ENCODE measurements around the gene CKS1B. TPM values are rescaled to one million over a fixed set of nuclear protein-coding genes. Genes with fewer than 3 reads are reported as not detected.

CKS1B gene
- total and polyA plus RNA-seq, 9 of the 15 experiments (the other 6 are each of a cell fraction or from before 2014, with no cell fraction given) = 215 to 1,103 (median 460) TPM

DNA sequence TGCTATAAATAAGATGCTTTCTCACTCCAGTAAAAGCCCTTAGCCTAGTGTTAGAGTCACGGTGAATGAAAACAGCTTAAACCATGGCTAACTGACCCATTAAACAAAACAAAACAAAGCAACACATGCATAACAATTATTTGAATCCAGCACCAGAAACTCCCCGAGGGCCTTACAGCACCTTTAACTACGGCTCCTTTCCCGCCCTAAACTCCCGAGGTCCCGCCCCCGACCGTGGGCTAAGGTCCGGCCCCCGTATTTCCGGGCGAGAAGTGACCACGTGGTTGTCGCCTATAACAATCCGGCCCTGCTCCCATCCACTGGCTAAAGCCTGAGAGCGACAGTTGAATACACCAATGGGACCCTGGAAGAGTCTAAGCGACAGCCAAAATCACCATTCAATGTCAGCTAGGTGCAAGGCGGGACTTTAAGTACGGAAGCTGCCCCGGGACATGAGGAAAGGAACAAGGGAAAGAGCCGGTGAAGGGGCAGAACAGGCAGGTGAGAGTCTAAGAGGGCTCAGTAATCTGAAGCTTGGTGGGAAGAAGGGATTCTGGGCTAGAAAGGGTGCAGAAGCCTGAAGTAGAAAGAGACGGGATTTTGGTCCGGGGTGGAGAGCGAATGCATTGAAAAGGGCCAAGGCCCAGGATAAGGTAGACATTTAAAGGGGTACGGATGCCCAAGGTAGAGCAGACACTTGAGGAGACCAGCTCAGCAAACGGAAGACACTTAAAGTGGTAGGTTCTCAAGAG lies 8.6 kb downstream of the CKS1B start, which contains the start of gene FLAD1:
Gene FLAD1 (plus strand): TSS at position 448 of the 752 bp plus-strand sequence. CDS start 351 bp downstream, outside the sequence.
- H3K79me2 ChIP-seq (ENCODE audit: control insufficient read depth, insufficient read depth, low read length) = peaks cover 73% of the 10 kb centered on the region
- H4K20me1 ChIP-seq (replicated peaks; ENCODE audit: control insufficient read depth, insufficient read depth, low read length) = no peaks in the 10 kb centered on the region
- no peaks in the 10 kb centered on the region for H3K27me3 ChIP-seq (ENCODE audit: control insufficient read depth in 2 of 2, insufficient read depth in 2 of 2, low read length in 2 of 2)
- peak within 1 kb of the TSS; percentile 85 for H3K27ac ChIP-seq (ENCODE audit: extremely low read depth, low read depth, low read length)
- DNase-seq (ENCODE audit: extremely low read depth in 1 of 4, low spot score in 3 of 4) = peak; percentile 95 to 99 (median 97)
- peak; percentile 96 for FAIRE-seq
- no peaks in the 10 kb centered on the region for H3K9me1 ChIP-seq (ENCODE audit: control insufficient read depth, insufficient read depth, low read length)
- in situ Hi-C loops (cut with MboI) = no loop called here
- peak; percentile 98 for ATAC-seq
- intact Hi-C loops (cut with micrococcal nuclease) = no loop called here
- no TSS peak for BruUV-seq (replicated peaks)
- peaks cover 44% of the 10 kb centered on the region for H3K36me3 ChIP-seq (ENCODE audit: control insufficient read depth, insufficient read depth, low read length)
- WGBS (ENCODE audit: insufficient coverage, low coverage, missing lambda C conversion rate) = 0% methylated on average over 26 of the region's 26 CpGs
- ChIA-PET POLR2A (interaction anchor here (0.5 to 4.7 kb wide), 12 partner anchors 11 to 1608 kb away, joined by 3 to 80 read pairs (median 4); partner anchors contain the start of genes CKS1B, DPM3, LENEP and PBXIP1), CTCF (ENCODE audit: low intra/inter-chr PET ratio) (interaction anchor here (1.0 kb wide), 1 partner anchor 17 kb away, joined by 3 read pairs; no protein-coding TSS in a partner anchor)
- peak within 1 kb of the TSS; percentile 85 for H3K4me2 ChIP-seq (ENCODE audit: insufficient read depth, low read length)
- peak within 1 kb of the TSS; percentile 88 for H2AFZ ChIP-seq (ENCODE audit: low read depth, low read length)
- no peaks in the 10 kb centered on the region for H3K9me3 ChIP-seq (replicated peaks; ENCODE audit: control insufficient read depth, insufficient read depth, low read depth, low read length)
- H3K9ac ChIP-seq (ENCODE audit: insufficient read depth in 1 of 2, low read depth in 2 of 2, low read length in 2 of 2) = peak within 1 kb of the TSS; percentile 83 to 93
- H3K4me1 ChIP-seq (replicated peaks in 1 of 2; ENCODE audit: control insufficient read depth in 2 of 2, insufficient read depth in 2 of 2, low read length in 2 of 2) = peaks cover 5 to 27% of the 10 kb centered on the region in 2 experiments; a peak in 4 of 5 replicates
- H3K4me3 ChIP-seq = peak within 1 kb of the TSS; percentile 60
- TF ChIP-seq SAFB (IDR thresholded peaks at IDR 0.05; ENCODE audit: borderline replicate concordance, low read depth, low read length) = no peak
- peak; percentile 74 for TF ChIP-seq CXXC5 (CRISPR knock-in tag; IDR thresholded peaks at IDR 0.05)
- peak; percentile 97 for TF ChIP-seq L3MBTL2 (IDR thresholded peaks at IDR 0.05)
- TF ChIP-seq, protein P1, sequence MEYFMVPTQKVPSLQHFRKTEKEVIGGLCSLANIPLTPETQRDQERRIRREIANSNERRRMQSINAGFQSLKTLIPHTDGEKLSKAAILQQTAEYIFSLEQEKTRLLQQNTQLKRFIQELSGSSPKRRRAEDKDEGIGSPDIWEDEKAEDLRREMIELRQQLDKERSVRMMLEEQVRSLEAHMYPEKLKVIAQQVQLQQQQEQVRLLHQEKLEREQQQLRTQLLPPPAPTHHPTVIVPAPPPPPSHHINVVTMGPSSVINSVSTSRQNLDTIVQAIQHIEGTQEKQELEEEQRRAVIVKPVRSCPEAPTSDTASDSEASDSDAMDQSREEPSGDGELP (CRISPR knock-in tag; IDR thresholded peaks at IDR 0.05; ENCODE audit: borderline replicate concordance) = peak; percentile 74; the same call in 1 of the 2 replicates
- TF ChIP-seq YY1 (IDR thresholded peaks at IDR 0.05; ENCODE audit: borderline replicate concordance in 1 of 3, control insufficient read depth in 1 of 3, extremely low read depth in 1 of 3, insufficient read depth in 3 of 3, insufficient read length in 1 of 3, insufficient replicate concordance in 2 of 3, low read depth in 1 of 3, low read length in 2 of 3) = peak in 1 of 3 experiments; percentile 54
- TF ChIP-seq MCM3 (IDR thresholded peaks at IDR 0.05) = no peak
- TF ChIP-seq, protein P2, sequence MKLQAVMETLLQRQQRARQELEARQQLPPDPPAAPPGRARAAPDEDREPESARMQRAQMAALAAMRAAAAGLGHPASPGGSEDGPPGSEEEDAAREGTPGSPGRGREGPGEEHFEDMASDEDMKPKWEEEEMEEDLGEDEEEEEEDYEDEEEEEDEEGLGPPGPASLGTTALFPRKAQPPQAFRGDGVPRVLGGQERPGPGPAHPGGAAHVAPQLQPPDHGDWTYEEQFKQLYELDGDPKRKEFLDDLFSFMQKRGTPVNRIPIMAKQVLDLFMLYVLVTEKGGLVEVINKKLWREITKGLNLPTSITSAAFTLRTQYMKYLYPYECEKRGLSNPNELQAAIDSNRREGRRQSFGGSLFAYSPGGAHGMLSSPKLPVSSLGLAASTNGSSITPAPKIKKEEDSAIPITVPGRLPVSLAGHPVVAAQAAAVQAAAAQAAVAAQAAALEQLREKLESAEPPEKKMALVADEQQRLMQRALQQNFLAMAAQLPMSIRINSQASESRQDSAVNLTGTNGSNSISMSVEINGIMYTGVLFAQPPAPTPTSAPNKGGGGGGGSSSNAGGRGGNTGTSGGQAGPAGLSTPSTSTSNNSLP (IDR thresholded peaks at IDR 0.05; ENCODE audit: borderline replicate concordance, low read depth, low read length) = peak; percentile 94
- TF ChIP-seq MTA1 (IDR thresholded peaks at IDR 0.05; ENCODE audit: borderline replicate concordance) = peak; percentile 30; the same call in 1 of the 2 replicates
- TF ChIP-seq SIN3A (IDR thresholded peaks at IDR 0.05; ENCODE audit: borderline replicate concordance in 2 of 2, control insufficient read depth in 1 of 2, low read depth in 2 of 2, low read length in 2 of 2) = peak; percentile 74 to 92; a peak in 3 of 4 replicates
- no peak for TF ChIP-seq BRCA1 (IDR thresholded peaks at IDR 0.05)
- no peak for TF ChIP-seq BRCA1 (CRISPR knock-in tag; IDR thresholded peaks at IDR 0.05)
- TF ChIP-seq NRF1 (conservative IDR thresholded peaks at IDR 0.05 in 1 of 2, IDR thresholded peaks at IDR 0.05 in 1 of 2) = peak; percentile 29 to 50; a peak in 3 of 4 replicates
- TF ChIP-seq, protein P3, sequence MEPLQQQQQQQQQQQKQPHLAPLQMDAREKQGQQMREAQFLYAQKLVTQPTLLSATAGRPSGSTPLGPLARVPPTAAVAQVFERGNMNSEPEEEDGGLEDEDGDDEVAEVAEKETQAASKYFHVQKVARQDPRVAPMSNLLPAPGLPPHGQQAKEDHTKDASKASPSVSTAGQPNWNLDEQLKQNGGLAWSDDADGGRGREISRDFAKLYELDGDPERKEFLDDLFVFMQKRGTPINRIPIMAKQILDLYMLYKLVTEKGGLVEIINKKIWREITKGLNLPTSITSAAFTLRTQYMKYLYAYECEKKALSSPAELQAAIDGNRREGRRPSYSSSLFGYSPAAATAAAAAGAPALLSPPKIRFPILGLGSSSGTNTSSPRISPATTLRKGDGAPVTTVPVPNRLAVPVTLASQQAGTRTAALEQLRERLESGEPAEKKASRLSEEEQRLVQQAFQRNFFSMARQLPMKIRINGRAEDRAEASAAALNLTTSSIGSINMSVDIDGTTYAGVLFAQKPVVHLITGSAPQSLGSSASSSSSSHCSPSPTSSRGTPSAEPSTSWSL (CRISPR knock-in tag; IDR thresholded peaks at IDR 0.05; ENCODE audit: borderline replicate concordance) = no peak
- peak; percentile 89 for TF ChIP-seq ATF7 (IDR thresholded peaks at IDR 0.05)
- TF ChIP-seq FOXK2 (conservative IDR thresholded peaks at IDR 0.05 in 1 of 2, IDR thresholded peaks at IDR 0.05 in 1 of 2; ENCODE audit: low read depth in 2 of 2) = peak; percentile 95 to 96
- TF ChIP-seq LARP7 (IDR thresholded peaks at IDR 0.05) = no peak
- peak; percentile 99 for TF ChIP-seq RBM25 (IDR thresholded peaks at IDR 0.05; ENCODE audit: low read depth, low read length, severe bottlenecking)
